HG02973 (cell line): ENCODE measurements around the gene ITIH4.

ENCODE experiments used
- ATAC-seq: cut with Tn5 transposase; IDR thresholded peaks from one replicate; pipeline ENCODE4 v1.9.1; 2021; ENCODE audit warnings: moderate library complexity; ENCODE audit not compliant: unreplicated experiment

The ITIH4 gene

DNA sequence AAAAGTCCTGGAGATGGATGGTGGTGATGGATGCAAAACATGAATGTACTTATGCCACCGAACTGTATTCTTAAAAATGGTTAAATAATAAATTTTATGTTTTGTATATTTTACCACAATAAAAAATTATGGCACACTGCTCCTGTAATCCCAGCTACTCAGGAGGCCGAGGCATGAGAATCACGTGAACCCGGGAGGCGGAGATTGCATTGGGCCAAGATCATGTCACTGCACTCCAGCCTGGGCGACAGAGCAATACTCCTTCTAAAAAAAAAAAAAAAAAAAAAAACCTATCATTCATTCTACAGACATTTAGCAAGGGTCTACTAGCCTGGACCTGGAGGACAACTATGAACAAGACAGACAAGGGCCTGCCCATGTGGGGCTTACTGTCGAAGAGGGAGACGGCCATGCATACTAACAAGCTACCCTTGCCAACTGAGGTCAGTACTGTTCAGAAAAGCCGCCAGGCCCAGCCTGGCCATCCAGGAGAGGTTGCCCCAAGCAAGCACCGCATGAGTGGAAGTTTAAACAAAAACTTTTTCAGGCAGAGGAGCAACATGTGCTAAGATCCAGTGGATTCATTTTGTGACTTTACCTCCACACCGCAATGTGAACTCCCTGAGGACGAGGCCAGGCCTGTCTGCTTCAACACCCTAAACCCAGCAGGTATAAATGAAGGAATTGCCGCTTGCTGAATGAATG lies 57.0 kb downstream of the ITIH4 start:
- no peak for ATAC-seq

DNA sequence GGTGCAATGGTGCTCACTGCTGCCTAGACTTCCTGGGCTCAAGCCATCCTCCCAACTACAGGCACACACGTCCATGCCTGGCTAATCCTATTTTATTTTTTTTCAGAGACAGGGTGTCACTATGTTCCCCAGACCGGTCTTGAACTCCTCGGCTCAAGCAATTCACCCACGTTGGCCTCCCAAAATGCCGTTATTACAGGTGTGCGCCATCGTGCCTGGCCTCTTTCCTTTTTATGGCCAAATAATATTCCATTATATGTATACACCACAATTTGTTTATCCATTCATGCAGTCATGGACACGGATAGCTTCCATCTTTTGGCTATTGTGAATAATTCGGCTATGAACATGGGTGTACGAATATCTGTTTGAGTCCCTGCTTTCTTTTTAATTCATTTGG lies 58.8 kb downstream of the ITIH4 start:
- no peak for ATAC-seq

DNA sequence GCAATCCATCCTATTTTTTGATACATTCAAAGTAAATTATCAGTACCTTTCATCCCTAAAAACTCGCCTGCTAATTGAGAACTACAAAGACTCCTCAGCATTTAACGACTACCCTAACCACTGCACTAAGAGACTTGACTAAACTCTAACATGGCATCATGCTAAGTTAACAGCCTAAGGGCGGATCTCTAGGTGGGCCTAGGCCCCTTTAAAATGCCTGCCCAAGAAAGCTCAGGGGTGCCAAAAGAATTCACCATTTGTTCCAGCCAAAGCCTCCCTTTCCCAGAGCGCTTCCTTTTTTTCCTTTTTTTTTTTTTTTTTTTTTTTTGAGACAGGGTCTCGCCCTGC lies 59.2 kb downstream of the ITIH4 start:
- peak; percentile 1 for ATAC-seq

DNA sequence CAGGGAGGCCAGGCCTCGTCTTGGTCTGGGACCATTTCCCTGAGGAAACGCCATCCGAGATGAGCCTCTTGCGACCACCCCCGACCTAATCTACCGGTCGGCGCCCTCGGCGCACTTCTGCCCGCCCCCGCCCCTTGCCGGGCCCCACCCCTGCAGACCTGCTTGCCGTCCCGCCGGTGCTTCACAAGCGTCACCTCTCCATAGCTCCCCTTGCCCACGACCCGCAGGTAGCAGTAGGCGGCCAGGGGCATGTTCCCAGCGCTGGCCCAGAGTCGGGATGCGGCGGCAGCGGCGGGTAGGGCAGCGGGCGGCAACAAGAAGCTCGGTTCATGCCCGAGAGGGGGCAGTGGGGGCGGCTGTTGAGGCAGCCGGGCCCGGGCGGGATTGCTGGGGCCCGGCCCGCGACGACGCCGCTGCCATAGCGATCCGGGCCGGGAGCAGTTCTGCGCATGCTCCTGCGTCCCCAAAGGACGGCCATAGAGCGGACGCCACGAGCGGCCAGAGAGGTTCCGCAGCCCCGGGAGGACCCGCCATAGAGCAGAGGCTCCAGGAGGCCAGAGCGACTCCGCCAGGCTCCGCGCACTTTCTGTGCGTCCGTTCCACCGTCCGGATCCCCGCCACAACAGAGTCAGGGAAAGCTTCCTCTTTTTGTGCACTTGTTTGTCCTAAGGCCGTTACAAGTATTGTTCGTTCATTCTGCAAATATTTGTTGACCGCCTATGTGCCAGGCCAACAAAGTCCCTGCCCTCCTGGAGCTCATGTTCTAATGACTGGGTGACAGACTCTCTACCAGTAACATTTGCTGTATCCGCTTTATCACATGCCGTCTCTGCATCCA lies 59.8 kb downstream of the ITIH4 start, which contains the start of gene NEK4:
TSS of gene NEK4 (minus strand) at position 445 of the 838 bp plus-strand sequence. CDS start at position 251, 194 bp downstream.
- ATAC-seq, result peak; percentile 88

DNA sequence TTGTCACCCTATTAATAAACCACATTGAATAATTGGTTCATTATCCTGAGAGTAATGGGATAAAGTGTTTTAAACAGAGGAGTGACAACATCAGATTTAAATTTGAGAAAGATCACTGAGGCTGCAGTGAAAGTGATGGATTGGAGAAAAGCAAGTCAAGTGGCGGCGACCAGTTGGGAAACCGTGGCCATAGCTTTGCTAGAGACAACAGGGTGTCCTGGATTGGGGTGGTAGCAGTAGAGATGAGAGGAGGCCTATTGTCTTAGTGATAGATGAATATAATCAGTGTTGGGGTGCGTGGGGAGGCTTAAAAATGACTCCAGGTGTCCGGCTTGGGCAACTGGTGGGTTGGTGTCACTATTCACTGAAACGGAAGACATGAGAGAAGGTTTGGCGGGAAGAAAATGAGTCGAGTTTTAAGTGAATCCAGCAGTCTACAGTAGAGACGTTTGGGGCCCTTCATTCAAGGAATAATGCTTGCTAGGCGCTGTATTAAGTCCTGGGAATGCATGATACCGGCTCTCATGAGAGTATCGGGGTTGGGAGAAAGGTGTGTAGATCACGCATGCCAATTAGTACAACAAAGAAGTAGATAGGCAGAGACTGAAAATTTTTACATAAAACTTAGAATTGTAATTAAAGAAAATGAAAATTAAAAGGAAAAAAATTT lies 60.6 kb downstream of the ITIH4 start:
- ATAC-seq, result no peak

DNA sequence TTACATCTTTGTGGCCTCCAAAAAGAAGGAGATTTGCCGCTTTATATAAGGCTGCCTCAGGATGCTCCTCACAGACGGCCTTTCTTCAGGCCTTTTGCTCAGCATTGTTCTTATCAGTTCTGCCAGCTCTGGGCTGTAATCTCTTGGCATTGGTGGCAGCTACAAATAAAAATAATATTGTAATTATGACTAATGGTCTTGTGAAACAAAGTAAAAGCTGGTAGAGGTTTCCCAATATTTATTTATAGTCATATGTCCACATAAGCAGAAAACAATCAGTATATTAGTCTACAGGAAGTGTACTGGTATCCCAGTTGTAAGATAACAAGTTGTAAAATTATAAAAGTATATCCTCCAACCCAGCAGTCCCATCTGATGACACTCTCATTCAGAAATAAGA lies 67.0 kb downstream of the ITIH4 start:
- ATAC-seq, result no peak
